NCI-H2196 (cell line): ENCODE data around the gene ZNF81.
"Not testable (repeated sequence)": the region's sequence is repeated elsewhere in the genome, so short reads cannot be mapped to it uniquely, and the experiment has no call there.

Source experiments
- DNase-seq: peaks from one replicate; lab custom pipeline; 2025; ENCODE audit not compliant: unreplicated experiment; lab: John Stamatoyannopoulos, UW

The ZNF81 gene

GRCh38 chrX:47843363-47843762 is 6.7 kb downstream of the ZNF81 start:
- no peak for DNase-seq

GRCh38 chrX:47844117-47844516 is 7.4 kb downstream of the ZNF81 start:
- DNase-seq = no peak

- no peak for DNase-seq
These were observed 9.3 kb downstream of the ZNF81 start for GRCh38 chrX:47846040-47846439.

- DNase-seq = no peak
These were observed 13.1 kb downstream of the ZNF81 start for GRCh38 chrX:47849778-47850177.

- DNase-seq = not testable (repeated sequence)
These were observed 13.7 kb downstream of the ZNF81 start for GRCh38 chrX:47850389-47850788.

GRCh38 chrX:47850901-47851300 is 14.2 kb downstream of the ZNF81 start:
- DNase-seq = no peak

- DNase-seq = no peak
These were observed 17.8 kb downstream of the ZNF81 start for GRCh38 chrX:47854474-47854873.

GRCh38 chrX:47859686-47860085 is 23.0 kb downstream of the ZNF81 start:
- no peak for DNase-seq

- DNase-seq = no peak
These were observed 26.0 kb downstream of the ZNF81 start for GRCh38 chrX:47862680-47863079.

- no peak for DNase-seq
These were observed 26.5 kb downstream of the ZNF81 start for GRCh38 chrX:47863187-47863586.

- DNase-seq = no peak
These were observed 27.6 kb downstream of the ZNF81 start for GRCh38 chrX:47864300-47864699.

- DNase-seq = no peak
These were observed 28.1 kb downstream of the ZNF81 start for GRCh38 chrX:47864785-47865184.

- no peak for DNase-seq
These were observed 36.4 kb downstream of the ZNF81 start for GRCh38 chrX:47873123-47873522.

GRCh38 chrX:47877327-47877726 is 40.6 kb downstream of the ZNF81 start:
- DNase-seq = no peak

GRCh38 chrX:47878198-47878597 is 41.5 kb downstream of the ZNF81 start:
- DNase-seq = no peak

GRCh38 chrX:47879463-47879862 is 42.8 kb downstream of the ZNF81 start:
- DNase-seq = no peak

- DNase-seq = no peak
These were observed 44.2 kb downstream of the ZNF81 start for GRCh38 chrX:47880927-47881326.

GRCh38 chrX:47885501-47885900 is 48.8 kb downstream of the ZNF81 start:
- no peak for DNase-seq

GRCh38 chrX:47898024-47898423 is 61.3 kb downstream of the ZNF81 start:
- no peak for DNase-seq

GRCh38 chrX:47900833-47901232 is 64.1 kb downstream of the ZNF81 start:
- no peak for DNase-seq

GRCh38 chrX:47902161-47902560 is 65.5 kb downstream of the ZNF81 start:
- DNase-seq = no peak

GRCh38 chrX:47915886-47916493 is 79.3 kb downstream of the ZNF81 start:
- DNase-seq = no peak

- no peak for DNase-seq
These were observed 81.6 kb downstream of the ZNF81 start for GRCh38 chrX:47918274-47918673.

GRCh38 chrX:47927212-47927611 is 90.5 kb downstream of the ZNF81 start:
- DNase-seq = no peak
